AG04450 (cell line): ENCODE results near the gene MYG1. TPM values are rescaled to one million over a fixed set of nuclear protein-coding genes. Genes with fewer than 3 reads are reported as not detected.

Source experiments
- CTCF ChIA-PET: fragments of 300-600, 350-600 bp; formaldehyde crosslinking; extraction: SDS; loops from one replicate; lab custom pipeline; 2022; ENCODE audit warnings: antibody characterized with exemption, inconsistent platforms; lab: Charles Lee
- POLR2A ChIA-PET: fragments of 350-600 bp; formaldehyde crosslinking; extraction: SDS; loops from one replicate; lab custom pipeline; 2021; ENCODE audit warnings: antibody characterized with exemption, inconsistent platforms; lab: Yijun Ruan, JAX
- DNase-seq: peaks from one replicate; pipeline ENCODE4 v3.0.0-alpha.2; 2011; ENCODE audit warnings: low read depth, low spot score
- H3K27ac ChIP-seq: one replicate; pipeline ENCODE4 v1.5.1; 2012; ENCODE audit warnings: low read depth, low read length, control low read depth
- H3K27me3 ChIP-seq: one replicate; pipeline ENCODE4 v1.6.0; 2012; ENCODE audit warnings: low read length; ENCODE audit not compliant: control insufficient read depth, insufficient read depth
- H3K4me3 ChIP-seq: 2 replicates; pipeline ENCODE4 v1.5.1; 2011; ENCODE audit warnings: mild to moderate bottlenecking, low read depth, low read length, control low read depth
- H3K9me3 ChIP-seq: 2 replicates; pipeline ENCODE4 v1.5.1; 2012; ENCODE audit warnings: low read length; ENCODE audit not compliant: control insufficient read depth, insufficient read depth
- polyA plus RNA-seq: library from polyadenylated mRNA; depleted of rRNA; stranded (reverse); fragments of >200 nt; gene quantifications from 2 replicates; pipeline ENCODE4 v1.2.3, GENCODE V29; 2011; rRNA removed
- TF ChIP-seq, protein P1 (sequence below): IDR thresholded peaks from 2 replicates; pipeline ENCODE4 v1.5.1; 2011; ENCODE audit warnings: low read depth, low read length, control low read depth, inconsistent platforms

MYG1 gene
- polyA plus RNA-seq, 1 experiment = 47.8 TPM

DNA sequence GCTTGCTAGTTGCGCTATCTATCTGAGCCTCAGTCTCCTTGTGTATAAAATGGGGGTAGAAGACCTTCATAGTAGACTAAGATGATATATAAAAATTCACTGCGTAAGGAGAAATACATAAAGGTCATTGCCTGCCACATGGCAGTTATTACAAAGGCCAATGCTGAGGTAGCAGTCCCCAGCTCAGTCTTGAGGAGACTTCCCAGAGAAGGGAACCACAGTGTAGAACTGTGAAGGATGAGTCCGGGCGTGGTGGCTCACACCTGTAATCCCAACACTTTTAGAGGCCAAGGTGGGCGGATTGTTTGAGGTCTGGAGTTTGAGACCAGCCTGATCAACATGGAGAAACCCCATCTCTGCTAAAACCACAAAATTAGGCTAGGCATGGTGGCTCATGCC, 53.8 kb downstream of the MYG1 start:
- CTCF ChIA-PET = interaction anchor here (0.7 to 6.1 kb wide), 18 partner anchors 8 to 156 kb away, joined by 3 to 325 read pairs (median 20); partner anchors contain the start of genes AAAS, AMHR2, NPFF and PRR13
- Histone ChIP-seq H3K27me3 (no peaks in the 10 kb centered on the region), H3K9me3 (no peaks in the 10 kb centered on the region), H3K4me3 (no peak overlapping the region), H3K27ac (no peak overlapping the region)
- DNase-seq = no peak
- TF ChIP-seq, protein P1, sequence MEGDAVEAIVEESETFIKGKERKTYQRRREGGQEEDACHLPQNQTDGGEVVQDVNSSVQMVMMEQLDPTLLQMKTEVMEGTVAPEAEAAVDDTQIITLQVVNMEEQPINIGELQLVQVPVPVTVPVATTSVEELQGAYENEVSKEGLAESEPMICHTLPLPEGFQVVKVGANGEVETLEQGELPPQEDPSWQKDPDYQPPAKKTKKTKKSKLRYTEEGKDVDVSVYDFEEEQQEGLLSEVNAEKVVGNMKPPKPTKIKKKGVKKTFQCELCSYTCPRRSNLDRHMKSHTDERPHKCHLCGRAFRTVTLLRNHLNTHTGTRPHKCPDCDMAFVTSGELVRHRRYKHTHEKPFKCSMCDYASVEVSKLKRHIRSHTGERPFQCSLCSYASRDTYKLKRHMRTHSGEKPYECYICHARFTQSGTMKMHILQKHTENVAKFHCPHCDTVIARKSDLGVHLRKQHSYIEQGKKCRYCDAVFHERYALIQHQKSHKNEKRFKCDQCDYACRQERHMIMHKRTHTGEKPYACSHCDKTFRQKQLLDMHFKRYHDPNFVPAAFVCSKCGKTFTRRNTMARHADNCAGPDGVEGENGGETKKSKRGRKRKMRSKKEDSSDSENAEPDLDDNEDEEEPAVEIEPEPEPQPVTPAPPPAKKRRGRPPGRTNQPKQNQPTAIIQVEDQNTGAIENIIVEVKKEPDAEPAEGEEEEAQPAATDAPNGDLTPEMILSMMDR = no peak
- POLR2A ChIA-PET = no interaction called here

DNA sequence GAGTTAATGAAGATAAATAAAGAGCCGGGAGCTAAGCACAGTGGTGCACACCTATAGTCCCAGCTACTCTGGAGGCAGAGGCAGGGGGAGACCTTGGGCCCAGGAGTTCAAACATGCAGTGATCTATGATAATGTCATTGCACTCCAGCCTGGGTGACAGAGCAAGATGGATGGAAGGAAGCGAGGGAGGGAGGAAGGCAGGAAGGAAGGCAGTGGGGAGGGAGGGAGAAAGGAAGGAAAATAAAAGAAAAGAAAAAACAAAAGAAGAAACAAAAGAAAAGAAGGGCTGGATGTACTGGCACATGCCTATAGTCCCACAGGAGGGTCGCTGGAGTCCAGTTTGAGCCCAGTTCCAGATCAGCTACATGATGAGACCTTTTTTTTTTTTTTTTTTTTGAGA, 55.6 kb downstream of the MYG1 start:
- no peaks in the 10 kb centered on the region for H3K27me3 ChIP-seq
- no peaks in the 10 kb centered on the region for H3K9me3 ChIP-seq
- CTCF ChIA-PET = interaction anchor here (0.6 to 6.1 kb wide), 6 partner anchors 10 to 154 kb away, joined by 3 to 325 read pairs (median 4); partner anchors contain the start of gene AMHR2
- H3K4me3 ChIP-seq = no peak overlapping the region
- DNase-seq = no peak
- POLR2A ChIA-PET = interaction anchor here (0.7 kb wide), 1 partner anchor 24 kb away, joined by 14 read pairs; no protein-coding TSS in a partner anchor
- TF ChIP-seq, protein P1 = no peak
- H3K27ac ChIP-seq = no peak overlapping the region

Other genes with a start within 250 kb of the MYG1 start
- 23.1 and 31.0 TPM in 2 replicates for gene TNS2, start 249.6 kb upstream of the MYG1 start, polyA plus RNA-seq
- 15.4 and 17.6 TPM in 2 replicates for gene SPRYD3, start 220.3 kb upstream of the MYG1 start, polyA plus RNA-seq
- gene IGFBP6, start 202.0 kb upstream of the MYG1 start, polyA plus RNA-seq = 182 and 274 TPM in 2 replicates
- 0.06 TPM in 1 of 2 replicates, not detected in the other for gene SOAT2, start 196.2 kb upstream of the MYG1 start, polyA plus RNA-seq
- gene ZNF740, start 119.0 kb upstream of the MYG1 start, polyA plus RNA-seq = 20.9 and 21.7 TPM in 2 replicates
- 18.9 and 21.6 TPM in 2 replicates for gene CSAD, start 118.8 kb upstream of the MYG1 start, polyA plus RNA-seq
- 0.15 and 0.19 TPM in 2 replicates for gene ITGB7, start 92.4 kb upstream of the MYG1 start, polyA plus RNA-seq
- gene RARG, start 67.5 kb upstream of the MYG1 start, polyA plus RNA-seq = 20.1 and 25.6 TPM in 2 replicates
- gene ESPL1, start 31.4 kb upstream of the MYG1 start, polyA plus RNA-seq = 1.6 and 2.1 TPM in 2 replicates
- 970 and 991 TPM in 2 replicates for gene PFDN5, start 4.2 kb upstream of the MYG1 start, polyA plus RNA-seq
- gene AAAS, start 21.9 kb downstream of the MYG1 start, polyA plus RNA-seq = 40.0 and 46.7 TPM in 2 replicates
- gene SP7, start 36.7 kb downstream of the MYG1 start, polyA plus RNA-seq = not detected in 2 replicates
- gene SP1, start 80.5 kb downstream of the MYG1 start, polyA plus RNA-seq = 44.6 and 45.9 TPM in 2 replicates
- gene AMHR2, start 124.2 kb downstream of the MYG1 start, polyA plus RNA-seq = not detected in 2 replicates
- gene PRR13, start 142.0 kb downstream of the MYG1 start, polyA plus RNA-seq = 71.4 and 92.8 TPM in 2 replicates
- 286 and 408 TPM in 2 replicates for gene PCBP2, start 152.4 kb downstream of the MYG1 start, polyA plus RNA-seq
- gene MAP3K12, start 199.8 kb downstream of the MYG1 start, polyA plus RNA-seq = 35.7 and 46.1 TPM in 2 replicates
- gene TARBP2, start 201.6 kb downstream of the MYG1 start, polyA plus RNA-seq = 25.0 and 33.0 TPM in 2 replicates
- gene NPFF, start 207.8 kb downstream of the MYG1 start, polyA plus RNA-seq = not detected in 2 replicates